Rectal smooth muscle tissue (tissue), 1 donor: ENCODE data around the gene SLC9A2.

Source experiments
- H3K27ac ChIP-seq: one replicate; pipeline ENCODE4 v1.7.0; 2013; ENCODE audit warnings: low read depth, low read length, inconsistent platforms
- H3K27me3 ChIP-seq: one replicate; pipeline ENCODE4 v1.7.0; 2013; ENCODE audit warnings: low read length; ENCODE audit not compliant: control insufficient read depth, insufficient read depth
- H3K36me3 ChIP-seq: one replicate; pipeline ENCODE4 v1.7.0; 2013; ENCODE audit warnings: low read length; ENCODE audit not compliant: control insufficient read depth, insufficient read depth
- H3K4me1 ChIP-seq: one replicate; pipeline ENCODE4 v1.7.0; 2013; ENCODE audit warnings: low read length; ENCODE audit not compliant: control insufficient read depth, insufficient read depth
- H3K4me3 ChIP-seq: one replicate; pipeline ENCODE4 v1.7.0; 2013; ENCODE audit warnings: low read length
- H3K9ac ChIP-seq: one replicate; pipeline ENCODE4 v1.7.0; 2013; ENCODE audit warnings: low read length

The SLC9A2 gene

GRCh38 chr2:102663381-102663780 is 44.0 kb downstream of the SLC9A2 start:
- H3K27me3 ChIP-seq, result no peaks in the 10 kb centered on the region
- no peak overlapping the region for H3K9ac ChIP-seq
- H3K27ac ChIP-seq, result no peak overlapping the region
- no peaks in the 10 kb centered on the region for H3K36me3 ChIP-seq
- no peak overlapping the region for H3K4me3 ChIP-seq
- no peaks in the 10 kb centered on the region for H3K4me1 ChIP-seq

DNA sequence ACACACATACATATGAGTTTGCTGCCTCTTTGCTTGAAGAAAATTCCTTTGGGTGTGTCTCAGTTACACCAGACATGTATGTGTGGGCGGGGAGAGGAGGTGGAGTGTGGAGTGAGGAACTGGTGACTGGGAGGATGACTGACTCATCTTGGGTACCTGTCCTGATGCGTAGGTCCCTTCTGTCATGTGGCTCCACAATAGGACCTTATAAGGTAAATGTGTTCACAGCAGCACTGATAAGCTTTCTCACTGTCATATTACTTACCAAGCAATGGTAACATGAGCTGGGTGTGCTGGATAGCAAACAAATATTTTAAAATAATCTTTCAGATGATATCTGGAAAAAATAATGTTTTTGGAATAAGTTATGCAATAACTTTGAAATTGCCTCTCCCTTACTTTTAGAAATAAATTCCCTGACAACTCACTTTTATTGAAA is 45.1 kb downstream of the SLC9A2 start:
- Histone ChIP-seq H3K36me3 (no peaks in the 10 kb centered on the region), H3K27ac (no peak overlapping the region), H3K4me1 (no peaks in the 10 kb centered on the region), H3K4me3 (no peak overlapping the region), H3K27me3 (no peaks in the 10 kb centered on the region), H3K9ac (no peak overlapping the region)

DNA sequence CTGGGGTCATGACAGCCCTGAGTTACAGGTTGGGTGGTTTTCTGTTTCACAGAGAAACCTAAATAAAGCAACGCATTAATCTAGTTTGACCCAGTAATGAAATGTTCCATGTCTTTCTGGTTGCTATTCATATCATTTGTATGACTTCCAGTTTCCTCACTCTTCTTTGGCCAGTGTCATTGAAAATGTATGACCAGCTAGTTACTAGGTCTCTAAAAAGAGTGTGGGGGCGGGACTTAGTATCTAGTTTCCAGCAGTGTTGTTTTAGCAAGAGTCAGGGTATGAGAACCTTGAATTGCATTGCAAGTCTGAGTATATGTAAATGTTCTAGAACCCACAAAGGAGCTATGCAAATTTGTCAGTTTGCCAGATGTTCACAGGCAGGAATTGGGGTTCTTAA is 47.7 kb downstream of the SLC9A2 start:
- no peak overlapping the region for H3K9ac ChIP-seq
- H3K27me3 ChIP-seq, result no peaks in the 10 kb centered on the region
- H3K36me3 ChIP-seq, result no peaks in the 10 kb centered on the region
- no peaks in the 10 kb centered on the region for H3K4me1 ChIP-seq
- no peak overlapping the region for H3K27ac ChIP-seq
- no peak overlapping the region for H3K4me3 ChIP-seq

GRCh38 chr2:102668171-102668570 is 48.8 kb downstream of the SLC9A2 start:
- Histone ChIP-seq H3K9ac (no peak overlapping the region), H3K27me3 (no peaks in the 10 kb centered on the region), H3K27ac (no peak overlapping the region), H3K36me3 (no peaks in the 10 kb centered on the region), H3K4me1 (no peaks in the 10 kb centered on the region), H3K4me3 (no peak overlapping the region)

- Histone ChIP-seq H3K36me3 (no peaks in the 10 kb centered on the region), H3K27me3 (no peaks in the 10 kb centered on the region), H3K27ac (no peak overlapping the region), H3K4me1 (no peaks in the 10 kb centered on the region), H3K4me3 (no peak overlapping the region), H3K9ac (no peak overlapping the region)
Observed at GRCh38 chr2:102669401-102669800, 50.0 kb downstream of the SLC9A2 start.

- Histone ChIP-seq H3K4me3 (no peak overlapping the region), H3K4me1 (no peaks in the 10 kb centered on the region), H3K36me3 (no peaks in the 10 kb centered on the region), H3K27ac (no peak overlapping the region), H3K27me3 (no peaks in the 10 kb centered on the region), H3K9ac (no peak overlapping the region)
Observed at GRCh38 chr2:102672107-102672776, 52.9 kb downstream of the SLC9A2 start.

GRCh38 chr2:102674370-102674769 is 55.0 kb downstream of the SLC9A2 start:
- no peaks in the 10 kb centered on the region for H3K4me1 ChIP-seq
- no peaks in the 10 kb centered on the region for H3K36me3 ChIP-seq
- H3K9ac ChIP-seq, result no peak overlapping the region
- no peaks in the 10 kb centered on the region for H3K27me3 ChIP-seq
- H3K27ac ChIP-seq, result no peak overlapping the region
- no peak overlapping the region for H3K4me3 ChIP-seq

GRCh38 chr2:102674836-102675235 is 55.5 kb downstream of the SLC9A2 start:
- H3K27ac ChIP-seq, result no peak overlapping the region
- H3K4me3 ChIP-seq, result no peak overlapping the region
- no peaks in the 10 kb centered on the region for H3K27me3 ChIP-seq
- no peaks in the 10 kb centered on the region for H3K4me1 ChIP-seq
- H3K36me3 ChIP-seq, result no peaks in the 10 kb centered on the region
- no peak overlapping the region for H3K9ac ChIP-seq

- Histone ChIP-seq H3K4me3 (no peak overlapping the region), H3K9ac (no peak overlapping the region), H3K4me1 (no peaks in the 10 kb centered on the region), H3K27me3 (no peaks in the 10 kb centered on the region), H3K27ac (no peak overlapping the region), H3K36me3 (no peaks in the 10 kb centered on the region)
Observed at GRCh38 chr2:102677244-102678215, 58.2 kb downstream of the SLC9A2 start.

GRCh38 chr2:102678442-102678841 is 59.1 kb downstream of the SLC9A2 start:
- Histone ChIP-seq H3K36me3 (no peaks in the 10 kb centered on the region), H3K9ac (no peak overlapping the region), H3K27ac (no peak overlapping the region), H3K4me3 (no peak overlapping the region), H3K27me3 (no peaks in the 10 kb centered on the region), H3K4me1 (no peaks in the 10 kb centered on the region)

DNA sequence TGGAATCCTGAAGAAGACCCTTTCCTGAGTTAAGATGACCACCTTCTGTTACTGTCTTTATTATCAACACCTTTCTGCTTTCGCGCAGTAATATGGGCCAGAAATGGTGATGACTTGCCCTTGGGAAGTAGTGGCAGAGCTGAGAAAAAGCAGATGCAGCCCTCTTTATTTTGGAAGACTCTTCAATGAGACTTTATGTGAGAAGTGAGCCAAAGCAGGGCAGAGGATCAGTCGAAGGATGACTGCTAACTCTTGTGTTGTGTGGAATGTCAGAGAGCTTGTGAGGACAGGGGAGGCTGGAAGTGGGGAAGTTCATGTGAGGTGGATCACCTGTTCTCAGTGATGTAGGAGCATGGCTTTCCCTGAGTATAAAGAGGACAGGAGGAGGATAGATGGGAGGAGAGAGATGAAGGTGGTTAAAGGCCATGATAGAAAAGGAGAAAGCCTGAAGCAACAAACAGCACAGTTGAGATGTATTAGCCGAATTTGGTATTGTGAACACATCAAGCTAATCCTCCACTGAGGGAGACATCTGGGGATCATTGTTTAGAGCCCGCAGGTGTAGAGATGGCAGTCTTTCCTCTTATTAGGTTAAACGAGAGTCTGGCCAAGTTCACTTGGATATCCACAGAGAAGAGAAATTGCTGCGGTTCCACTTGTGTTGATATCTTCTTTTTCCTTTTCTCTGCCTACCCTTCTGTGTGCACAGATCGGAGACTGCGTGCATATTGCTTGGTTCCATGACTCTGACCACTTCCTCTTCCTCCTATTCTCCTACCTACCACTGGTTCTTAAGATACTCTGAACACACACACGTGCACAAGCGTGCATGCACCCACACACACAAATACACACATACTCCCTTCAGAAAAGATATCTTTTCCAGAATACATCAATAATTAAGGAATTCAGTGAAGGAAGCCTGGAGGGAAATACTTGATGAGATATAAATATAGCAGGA is 67.4 kb downstream of the SLC9A2 start:
- Histone ChIP-seq H3K9ac (no peak overlapping the region), H3K4me3 (no peak overlapping the region), H3K27me3 (no peaks in the 10 kb centered on the region), H3K4me1 (no peaks in the 10 kb centered on the region), H3K27ac (no peak overlapping the region), H3K36me3 (no peaks in the 10 kb centered on the region)

DNA sequence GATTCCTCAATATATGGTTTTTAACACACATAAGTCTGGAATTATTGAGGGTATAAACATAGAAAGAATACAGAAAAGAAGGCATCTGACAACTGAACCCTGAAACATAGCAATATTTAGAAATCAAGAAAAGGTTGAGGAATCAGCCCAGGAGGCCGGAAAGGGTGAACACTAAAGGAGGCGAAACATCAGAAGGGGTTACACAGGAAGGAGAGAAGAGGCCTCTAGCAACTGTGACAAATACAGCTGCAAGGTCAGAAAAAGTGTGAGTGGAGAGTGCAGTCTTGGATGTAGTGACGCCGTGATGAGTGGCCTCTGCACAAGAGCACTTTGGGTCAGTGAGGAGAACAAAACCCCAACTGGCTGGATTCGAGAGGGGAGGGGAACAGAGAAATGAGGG is 70.7 kb downstream of the SLC9A2 start:
- H3K4me1 ChIP-seq, result no peaks in the 10 kb centered on the region
- H3K4me3 ChIP-seq, result no peak overlapping the region

More for the DNA sequence above, 70.7 kb downstream of the SLC9A2 start:
- no peaks in the 10 kb centered on the region for H3K36me3 ChIP-seq
- H3K9ac ChIP-seq, result no peak overlapping the region
- H3K27ac ChIP-seq, result no peak overlapping the region
- H3K27me3 ChIP-seq, result no peaks in the 10 kb centered on the region
